Mesodermal cell (in vitro differentiated cells): ENCODE results near the gene GPX4.

Experiments
- H3K27ac ChIP-seq: 2 replicates; pipeline ENCODE4 v1.7.0; 2013; ENCODE audit warnings: mild to moderate bottlenecking, low read depth, low read length, moderate library complexity; ENCODE audit not compliant: severe bottlenecking
- H3K36me3 ChIP-seq: 2 replicates; pipeline ENCODE4 v1.7.1; 2013; ENCODE audit warnings: mild to moderate bottlenecking, low read length, moderate library complexity; ENCODE audit not compliant: control insufficient read depth, insufficient read depth
- H3K4me1 ChIP-seq: one replicate; pipeline ENCODE4 v1.7.1; 2013; ENCODE audit warnings: mild to moderate bottlenecking, low read length; ENCODE audit not compliant: insufficient read depth, control insufficient read depth, poor library complexity, severe bottlenecking
- H3K4me3 ChIP-seq: 2 replicates; pipeline ENCODE4 v1.7.0; 2013; ENCODE audit warnings: low read length, control low read depth, mild to moderate bottlenecking; ENCODE audit not compliant: insufficient read depth, poor library complexity, severe bottlenecking; ENCODE audit errors: extremely low read depth
- H3K9me3 ChIP-seq: 2 replicates; pipeline ENCODE4 v1.7.1; 2013; ENCODE audit warnings: mild to moderate bottlenecking, low read length, moderate library complexity; ENCODE audit not compliant: control insufficient read depth
- WGBS, 2 experiments: methylation state at CpG; one replicate each; pipeline ENCODE4 v1.1.5; 2013; ENCODE audit warnings: missing lambda C conversion rate in 2 of 2; ENCODE audit not compliant: insufficient coverage in 2 of 2; 5-methylcytosine and 5-hydroxymethylcytosine counted together

Gene GPX4

DNA sequence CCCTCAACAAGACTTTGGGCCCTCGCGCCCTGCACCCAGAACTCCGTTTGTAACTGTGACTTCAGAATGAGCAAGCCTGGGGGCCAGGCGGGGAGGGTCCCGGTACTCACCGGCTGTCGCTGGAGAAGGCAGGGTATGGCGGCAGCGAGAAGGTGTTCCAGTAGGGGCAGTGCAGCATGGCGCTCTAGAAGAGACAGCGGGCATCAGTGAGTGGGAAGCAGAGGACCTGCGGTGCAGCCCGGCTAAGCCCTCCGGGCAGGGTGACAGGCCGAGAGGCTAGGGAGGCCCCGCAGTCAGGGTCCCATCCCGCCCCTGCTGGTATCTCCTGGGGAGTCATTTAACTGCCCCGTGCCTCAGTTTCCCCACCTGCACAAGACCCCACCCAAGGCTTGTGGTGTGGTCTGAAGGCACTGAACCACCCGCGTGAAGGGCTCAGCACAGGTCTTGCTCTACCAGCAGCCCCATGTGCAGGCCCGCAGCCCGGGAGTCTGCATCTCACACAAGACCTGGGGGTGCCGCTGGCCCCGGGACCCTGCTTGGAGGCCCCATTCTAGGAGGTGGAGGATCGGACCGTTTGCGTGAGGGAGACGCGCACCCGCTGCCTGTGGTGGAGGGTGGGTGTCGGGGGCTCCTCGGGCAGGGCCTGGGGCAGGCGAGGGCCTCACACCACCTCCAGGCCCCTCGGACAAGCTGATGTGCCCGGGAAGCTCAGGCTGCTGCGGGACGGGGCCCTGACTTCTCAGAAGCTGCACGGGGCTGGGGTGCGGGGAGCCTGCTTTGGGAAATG, 45.7 kb downstream of the GPX4 start:
- 95 to 98% methylated on average over 28 to 32 of the region's 39 CpGs for WGBS, 2 experiments
- Histone ChIP-seq H3K9me3 (no peaks in the 10 kb centered on the region), H3K36me3 (peaks cover 50% of the 10 kb centered on the region), H3K27ac (no peak overlapping the region), H3K4me1 (no peaks in the 10 kb centered on the region), H3K4me3 (no peak overlapping the region)

DNA sequence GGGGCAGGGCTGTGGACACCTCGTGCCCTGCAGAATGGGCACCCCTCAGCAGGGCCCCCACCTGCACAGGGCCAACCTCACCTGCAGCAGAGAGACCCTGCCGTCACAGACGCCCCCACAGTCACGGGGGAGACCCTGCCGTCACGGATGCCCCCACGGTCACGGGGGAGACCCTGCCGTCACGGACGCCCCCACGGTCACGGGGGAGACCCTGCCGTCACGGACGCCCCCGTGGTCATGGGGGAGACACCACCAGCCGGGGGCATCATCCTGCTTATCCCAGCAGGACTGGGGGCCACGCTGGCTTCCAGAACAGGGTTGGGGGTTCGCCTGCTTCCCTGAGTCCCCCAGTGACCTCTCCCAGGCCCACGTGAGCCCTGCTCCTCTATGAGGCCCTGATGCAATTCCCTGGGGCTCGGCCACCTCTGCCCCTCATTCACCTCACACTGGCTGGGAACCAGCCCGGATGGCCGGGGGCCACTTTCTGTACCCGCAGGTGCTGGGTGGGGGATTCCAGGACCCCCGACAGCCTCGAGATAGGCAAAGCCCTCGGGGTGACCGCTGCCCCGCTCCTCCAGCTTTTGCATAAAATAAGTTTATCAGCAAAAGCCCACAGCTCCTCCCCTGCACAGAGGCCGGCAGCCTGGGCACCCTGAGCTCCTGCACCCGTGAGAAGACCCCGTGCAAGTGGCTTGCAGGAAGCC, 46.7 kb downstream of the GPX4 start:
- WGBS, 2 experiments = 96 to 98% methylated on average over 21 to 32 of the region's 33 CpGs
- no peak overlapping the region for H3K27ac ChIP-seq
- peaks cover 47% of the 10 kb centered on the region for H3K36me3 ChIP-seq
- no peaks in the 10 kb centered on the region for H3K9me3 ChIP-seq
- no peak overlapping the region for H3K4me3 ChIP-seq
- no peaks in the 10 kb centered on the region for H3K4me1 ChIP-seq

DNA sequence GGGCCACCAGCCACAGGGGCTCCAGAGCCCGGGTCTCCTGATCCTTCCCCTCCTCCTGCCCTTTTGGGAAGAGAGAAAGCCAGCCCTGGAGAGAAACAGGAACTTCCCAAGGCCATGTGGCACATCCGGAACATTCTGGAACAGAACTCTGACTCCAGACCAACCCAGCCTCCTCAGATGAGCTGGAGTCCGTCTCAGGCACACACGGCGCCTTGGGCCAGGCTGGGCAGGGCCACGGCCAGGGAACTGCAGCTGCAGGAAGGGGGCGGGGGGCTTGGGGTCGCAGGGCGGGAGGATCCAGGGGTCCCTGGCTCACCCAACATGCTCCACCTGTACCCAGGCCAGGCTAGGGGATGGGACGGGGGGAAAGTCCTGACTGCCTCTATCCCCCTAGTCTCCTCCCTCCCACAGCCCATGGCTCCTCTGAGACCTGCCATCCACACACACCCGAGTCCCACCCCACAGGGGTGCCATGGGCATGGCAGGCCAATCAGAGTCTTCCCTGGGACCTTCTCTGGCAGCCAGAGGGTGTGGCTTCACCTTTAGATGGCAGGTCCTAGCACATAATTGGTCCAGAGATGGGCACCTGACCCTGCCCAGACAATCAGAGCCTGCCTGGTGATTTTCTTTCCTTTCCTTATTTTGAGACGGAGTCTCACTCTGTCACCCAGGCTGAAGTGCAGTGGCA, 47.4 kb downstream of the GPX4 start:
- H3K9me3 ChIP-seq = no peaks in the 10 kb centered on the region
- H3K36me3 ChIP-seq = peaks cover 42% of the 10 kb centered on the region
- WGBS, 2 experiments = 93 to 96% methylated on average over 10 to 11 of the region's 12 CpGs
- H3K4me1 ChIP-seq = no peaks in the 10 kb centered on the region
- H3K4me3 ChIP-seq = no peak overlapping the region
- no peak overlapping the region for H3K27ac ChIP-seq

DNA sequence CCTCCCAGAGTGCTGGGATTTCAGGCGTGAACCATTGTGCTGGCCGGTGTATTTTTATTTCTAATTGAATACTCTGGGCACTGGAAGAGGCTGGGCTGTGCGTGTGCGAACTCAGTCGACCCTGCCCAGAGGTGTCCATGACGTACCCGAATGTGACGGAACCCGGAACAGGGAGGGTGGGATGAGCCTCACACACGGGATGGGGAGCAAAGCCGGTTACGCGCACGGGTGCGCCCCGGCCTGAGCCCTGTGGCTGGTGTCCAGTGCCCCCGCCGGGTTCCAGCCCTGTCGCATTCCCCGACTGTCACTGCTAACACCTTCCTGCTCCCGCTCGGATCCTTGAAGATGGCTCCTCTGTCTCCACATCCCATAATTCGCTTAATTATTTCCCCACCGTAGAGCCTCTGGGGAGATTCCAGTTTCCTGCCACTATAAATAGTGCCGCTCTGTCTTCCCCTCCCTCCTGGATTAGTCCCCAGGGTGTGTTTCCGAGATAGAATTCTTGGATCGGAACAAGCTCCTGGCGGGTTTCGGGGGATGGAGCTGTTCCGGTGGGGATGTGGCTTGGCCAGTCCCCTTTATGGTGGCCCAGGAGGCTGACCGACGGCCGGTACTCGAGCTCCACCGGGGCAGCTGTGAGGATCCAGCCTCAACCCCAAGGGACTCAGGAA, 48.3 kb downstream of the GPX4 start:
- peaks cover 39% of the 10 kb centered on the region for H3K36me3 ChIP-seq
- H3K4me3 ChIP-seq = no peak overlapping the region
- H3K4me1 ChIP-seq = no peaks in the 10 kb centered on the region
- 96 to 97% methylated on average over 31 to 34 of the region's 35 CpGs for WGBS, 2 experiments
- no peak overlapping the region for H3K27ac ChIP-seq
- H3K9me3 ChIP-seq = no peaks in the 10 kb centered on the region

- Histone ChIP-seq H3K4me1 (no peaks in the 10 kb centered on the region), H3K36me3 (peaks cover 30% of the 10 kb centered on the region), H3K27ac (no peak overlapping the region), H3K9me3 (no peaks in the 10 kb centered on the region), H3K4me3 (no peak overlapping the region)
- WGBS, 2 experiments = 95 to 99% methylated on average over 48 to 52 of the region's 58 CpGs
These were observed 50.3 kb downstream of the GPX4 start for GRCh38 chr19:1153891-1154730.

- WGBS, 2 experiments = 92 to 94% methylated on average over 27 to 32 of the region's 32 CpGs
These were observed 51.0 kb downstream of the GPX4 start for GRCh38 chr19:1154731-1155351.

GRCh38 chr19:1155352-1156304, 51.8 kb downstream of the GPX4 start:
- 92 to 95% methylated on average over 26 to 29 of the region's 29 CpGs for WGBS, 2 experiments
- H3K36me3 ChIP-seq = peaks cover 16% of the 10 kb centered on the region
- no peaks in the 10 kb centered on the region for H3K4me1 ChIP-seq
- no peaks in the 10 kb centered on the region for H3K9me3 ChIP-seq
- H3K27ac ChIP-seq = no peak overlapping the region
- H3K4me3 ChIP-seq = no peak overlapping the region

More at GRCh38 chr19:1154731-1155351, 51.0 kb downstream of the GPX4 start:
- Histone ChIP-seq H3K27ac (no peak overlapping the region), H3K9me3 (no peaks in the 10 kb centered on the region), H3K4me3 (no peak overlapping the region), H3K36me3 (peaks cover 24% of the 10 kb centered on the region), H3K4me1 (no peaks in the 10 kb centered on the region)
